Prostate gland (tissue), 2 donors: ENCODE measurements around the gene TMC5. TPM values are rescaled to one million over a fixed set of nuclear protein-coding genes. Genes with fewer than 3 reads are reported as not detected.
"Not testable (repeated sequence)": the region's sequence is repeated elsewhere in the genome, so short reads cannot be mapped to it uniquely, and the experiment has no call there.

Experiments used
- DNase-seq: peaks from one replicate; pipeline ENCODE4 v3.0.0-alpha.2; 2019; ENCODE audit warnings: low spot score
- H3K27ac ChIP-seq, 2 donors: fragments of 200-600 bp; sonication (generic); 2 replicates each; pipeline ENCODE4 v1.5.1; 2017 to 2019
- H3K27me3 ChIP-seq: fragments of 200-600 bp; sonication (generic); replicated peaks from 2 replicates; pipeline ENCODE4 v1.5.1; 2019; ENCODE audit not compliant: insufficient read depth
- H3K36me3 ChIP-seq, 2 donors: fragments of 200-600 bp; sonication (generic); 1 replicate in 1 of 2; 2 replicates in 1 of 2; pipeline versions ENCODE4 v1.5.1 to v1.8.1; 2017 to 2019
- H3K4me1 ChIP-seq: fragments of 200-600 bp; sonication (generic); replicated peaks from 2 replicates; pipeline ENCODE4 v1.5.1; 2019
- H3K4me3 ChIP-seq, 2 donors: fragments of 200-600 bp; sonication (generic); 2 replicates each; pipeline ENCODE4 v1.5.1; 2017 to 2019
- H3K9me3 ChIP-seq: fragments of 200-600 bp; sonication (generic); 2 replicates; pipeline ENCODE4 v1.5.1; 2017
- POLR2A ChIP-seq: fragments of 450-650 bp; IDR thresholded peaks from one replicate; pipeline ENCODE4 v1.6.1; 2016; ENCODE audit warnings: antibody characterized with exemption, mild to moderate bottlenecking
- POLR2AphosphoS5 ChIP-seq: sonication (generic); formaldehyde crosslinking; IDR thresholded peaks from one replicate; pipeline ENCODE4 v1.6.1; 2017; ENCODE audit warnings: antibody characterized with exemption
- WGBS: methylation state at CpG from one replicate; pipeline ENCODE4 v1.1.5; 2018; 5-methylcytosine and 5-hydroxymethylcytosine counted together
- intact Hi-C: fragments of 100-400 bp; cut with DNase I; formaldehyde crosslinking; loops from one replicate; pipeline ENCODE4 v1.14.2; 2022
- total RNA-seq, 2 donors: library from RNA; depleted of rRNA; stranded (reverse); fragments of >200 nt; gene quantifications; one replicate each; pipeline ENCODE4 v1.1.0, GENCODE V29; 2016
- TF ChIP-seq, protein P1 (sequence below), 4 experiments: fragments of 200-600 bp in 2 of 4; fragments of 450-650 bp in 2 of 4; sonication (generic) in 2 of 4; IDR thresholded peaks; 1 replicate in 3 of 4; 2 replicates in 1 of 4; pipeline ENCODE4 v1.5.1; 2016 to 2019; ENCODE audit warnings: antibody characterized with exemption in 4 of 4, mild to moderate bottlenecking in 2 of 4, moderate library complexity in 2 of 4

Gene TMC5
- total RNA-seq, 2 donors from 2014 or later, result 24.5 to 54.8 TPM

DNA sequence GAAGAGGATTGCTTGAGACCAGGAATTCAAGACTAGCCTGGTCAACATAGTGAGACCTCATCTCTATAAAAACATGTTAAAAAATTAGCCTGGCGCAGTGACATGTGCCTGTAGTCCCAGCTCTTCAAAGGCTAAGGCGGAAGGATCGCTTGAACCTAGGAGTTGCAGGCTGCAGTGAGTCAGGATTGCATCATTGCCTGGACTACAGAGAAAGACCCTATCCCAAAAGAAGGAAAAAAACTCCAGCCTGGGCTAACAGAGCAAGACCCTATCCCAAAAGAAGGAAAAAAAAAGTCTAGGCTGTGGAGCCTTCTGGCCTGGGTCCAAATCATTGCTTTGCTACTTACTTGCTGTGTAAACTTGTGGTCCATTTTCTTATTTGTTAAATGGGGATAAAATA, 111.0 kb downstream of the TMC5 start:
- no peak overlapping the region for H3K27ac ChIP-seq
- WGBS, result 98% methylated on average over 3 of the region's 3 CpGs
- intact Hi-C loops, result no loop called here
- no peak for TF ChIP-seq POLR2A
- no peak for TF ChIP-seq POLR2AphosphoS5
- TF ChIP-seq, protein P1, sequence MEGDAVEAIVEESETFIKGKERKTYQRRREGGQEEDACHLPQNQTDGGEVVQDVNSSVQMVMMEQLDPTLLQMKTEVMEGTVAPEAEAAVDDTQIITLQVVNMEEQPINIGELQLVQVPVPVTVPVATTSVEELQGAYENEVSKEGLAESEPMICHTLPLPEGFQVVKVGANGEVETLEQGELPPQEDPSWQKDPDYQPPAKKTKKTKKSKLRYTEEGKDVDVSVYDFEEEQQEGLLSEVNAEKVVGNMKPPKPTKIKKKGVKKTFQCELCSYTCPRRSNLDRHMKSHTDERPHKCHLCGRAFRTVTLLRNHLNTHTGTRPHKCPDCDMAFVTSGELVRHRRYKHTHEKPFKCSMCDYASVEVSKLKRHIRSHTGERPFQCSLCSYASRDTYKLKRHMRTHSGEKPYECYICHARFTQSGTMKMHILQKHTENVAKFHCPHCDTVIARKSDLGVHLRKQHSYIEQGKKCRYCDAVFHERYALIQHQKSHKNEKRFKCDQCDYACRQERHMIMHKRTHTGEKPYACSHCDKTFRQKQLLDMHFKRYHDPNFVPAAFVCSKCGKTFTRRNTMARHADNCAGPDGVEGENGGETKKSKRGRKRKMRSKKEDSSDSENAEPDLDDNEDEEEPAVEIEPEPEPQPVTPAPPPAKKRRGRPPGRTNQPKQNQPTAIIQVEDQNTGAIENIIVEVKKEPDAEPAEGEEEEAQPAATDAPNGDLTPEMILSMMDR (IDR thresholded peaks at IDR 0.05), result no peak
- H3K36me3 ChIP-seq, result no peaks in the 10 kb centered on the region
- no peaks in the 10 kb centered on the region for H3K27me3 ChIP-seq
- no peak overlapping the region for H3K4me3 ChIP-seq
- DNase-seq, result no peak
- peaks cover 5% of the 10 kb centered on the region for H3K4me1 ChIP-seq
- no peaks in the 10 kb centered on the region for H3K9me3 ChIP-seq

- no peak for TF ChIP-seq POLR2A
- no peak for TF ChIP-seq POLR2AphosphoS5
- TF ChIP-seq, protein P1 (IDR thresholded peaks at IDR 0.05), result no peak
- Histone ChIP-seq H3K9me3 (no peaks in the 10 kb centered on the region), H3K36me3 (no peaks in the 10 kb centered on the region), H3K4me3 (no peak overlapping the region), H3K27ac (no peak overlapping the region), H3K4me1 (no peaks in the 10 kb centered on the region), H3K27me3 (no peaks in the 10 kb centered on the region)
- intact Hi-C loops, result no loop called here
- no peak for DNase-seq
- WGBS, result 64% methylated on average over 1 of the region's 1 CpG
Observed at GRCh38 chr16:19532601-19533000, 114.9 kb downstream of the TMC5 start.

GRCh38 chr16:19540241-19540970, 122.7 kb downstream of the TMC5 start:
- intact Hi-C loops, result no loop called here
- Histone ChIP-seq H3K36me3 (no peaks in the 10 kb centered on the region), H3K9me3 (no peaks in the 10 kb centered on the region), H3K4me3 (no peak overlapping the region), H3K27me3 (no peaks in the 10 kb centered on the region), H3K4me1 (no peaks in the 10 kb centered on the region), H3K27ac (no peak overlapping the region)
- TF ChIP-seq, protein P1 (IDR thresholded peaks at IDR 0.05), result no peak
- no peak for TF ChIP-seq POLR2A
- TF ChIP-seq POLR2AphosphoS5, result no peak
- no peak for DNase-seq
- WGBS, result 96% methylated on average over 6 of the region's 6 CpGs

DNA sequence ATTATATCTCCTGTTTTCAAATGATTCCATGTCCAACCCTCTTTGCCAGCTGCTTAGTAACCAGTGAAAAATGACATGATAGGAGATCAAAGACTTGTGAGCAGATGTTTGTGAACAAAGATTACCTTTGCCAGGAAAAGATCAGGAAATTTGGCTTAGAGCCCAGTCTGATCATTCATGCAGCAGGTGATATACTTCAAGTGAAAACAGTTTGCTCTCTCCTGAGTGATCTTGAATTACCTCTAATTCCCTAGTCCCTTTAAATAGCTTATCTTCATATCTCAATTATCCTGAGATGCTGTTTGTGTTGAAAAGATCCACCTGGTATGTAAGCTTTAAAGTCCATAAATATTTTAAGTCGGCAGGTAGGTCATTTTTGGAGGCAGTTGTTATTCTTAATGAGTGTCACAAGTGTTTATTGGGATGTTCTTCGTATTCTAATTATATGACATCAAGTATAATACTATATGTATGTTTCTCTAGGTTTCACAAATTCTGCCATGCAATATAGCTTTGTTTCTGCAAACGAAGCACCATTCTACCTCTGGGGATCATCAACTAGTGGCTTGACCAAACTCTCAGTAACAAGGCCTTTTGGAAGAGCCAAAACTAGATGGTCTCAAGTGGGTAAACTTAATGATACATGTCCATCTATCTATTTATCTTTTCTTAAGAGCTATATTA, 124.6 kb downstream of the TMC5 start:
- WGBS, result 43% methylated on average over 3 of the region's 3 CpGs
- Histone ChIP-seq H3K36me3 (no peaks in the 10 kb centered on the region), H3K4me3 (no peak overlapping the region), H3K27ac (no peak overlapping the region), H3K4me1 (no peaks in the 10 kb centered on the region), H3K9me3 (no peaks in the 10 kb centered on the region), H3K27me3 (no peaks in the 10 kb centered on the region)
- TF ChIP-seq POLR2AphosphoS5 (no peak), POLR2A (no peak)
- TF ChIP-seq, protein P1 (IDR thresholded peaks at IDR 0.05), result no peak
- no peak for DNase-seq
- intact Hi-C loops, result no loop called here

DNA sequence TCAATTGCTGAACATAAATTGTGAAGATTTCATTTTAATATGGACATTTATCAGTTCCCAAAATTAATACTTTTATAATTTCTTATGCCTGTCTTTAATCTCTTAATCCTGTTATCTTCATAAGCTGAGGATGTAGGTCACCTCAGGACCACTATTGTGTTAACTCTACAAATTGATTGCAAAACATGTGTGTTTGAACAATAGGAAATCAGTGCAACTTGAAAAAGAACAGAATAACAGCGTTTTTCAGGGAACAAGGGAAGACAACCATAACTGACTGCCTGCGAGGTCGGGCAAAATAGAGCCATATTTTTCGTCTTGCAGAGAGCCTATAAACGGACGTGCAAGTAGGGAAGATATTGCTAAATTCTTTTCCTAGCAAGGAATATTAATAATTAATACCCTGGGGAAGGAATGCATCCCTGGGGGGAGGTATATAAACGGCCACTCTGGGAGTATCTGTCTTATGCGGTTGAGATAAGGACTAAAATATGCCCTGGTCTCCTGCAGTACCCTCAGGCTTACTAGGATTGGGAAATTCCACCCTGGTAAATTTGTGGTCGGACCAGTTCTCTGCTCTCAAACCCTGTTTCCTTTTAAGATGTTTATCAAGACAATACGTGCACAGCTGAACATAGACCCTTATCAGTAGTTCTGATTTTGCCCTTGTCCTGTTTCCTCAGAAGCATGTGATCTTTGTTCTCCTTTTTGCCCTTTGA, 125.8 kb downstream of the TMC5 start:
- H3K4me3 ChIP-seq, H3K36me3 ChIP-seq, H3K4me1 ChIP-seq, H3K27me3 ChIP-seq, DNase-seq, H3K27ac ChIP-seq, H3K9me3 ChIP-seq, intact Hi-C loops: not testable (repeated sequence)
- 80% methylated on average over 10 of the region's 10 CpGs for WGBS
